H1 (cell line): ENCODE data around the gene PNLIPRP1. TPM values are rescaled to one million over a fixed set of nuclear protein-coding genes. Genes with fewer than 3 reads are reported as not detected.

ENCODE experiments used
- CTCF ChIA-PET: fragments of 300-600 bp; sonication (Branson Sonifier 250); formaldehyde crosslinking; loops from one replicate; lab custom pipeline; 2021; ENCODE audit not compliant: partially characterized antibody; lab: Charles Lee
- POLR2A ChIA-PET: fragments of 300-600 bp; sonication (Branson Sonifier 250); formaldehyde crosslinking; loops from one replicate; lab custom pipeline; 2021; ENCODE audit warnings: inconsistent platforms; ENCODE audit not compliant: partially characterized antibody; lab: Charles Lee
- DNase-seq, 2 experiments: peaks; one replicate each; pipeline versions ENCODE4 v3.0.0 to v3.0.0-alpha.2; 2010 to 2022; ENCODE audit warnings: low spot score in 2 of 2, low read depth in 1 of 2, mixed read lengths in 1 of 2
- FAIRE-seq: peaks from 2 replicates; lab custom pipeline; 2011; peaks lifted over from hg19 to GRCh38; lab: Jason Lieb, UNC
- H2AFZ ChIP-seq: 2 replicates; pipeline ENCODE4 v1.8.1; 2012; ENCODE audit warnings: low read length, inconsistent platforms
- H2AK5ac ChIP-seq: 2 replicates; pipeline ENCODE4 v1.6.1; 2013; ENCODE audit warnings: low read depth, low read length
- H2BK120ac ChIP-seq: replicated peaks from 2 replicates; pipeline ENCODE3; 2013; ENCODE audit warnings: low read depth, low read length, inconsistent platforms
- H2BK12ac ChIP-seq: 2 replicates; pipeline ENCODE4 v1.6.1; 2013; ENCODE audit warnings: low read depth, low read length
- H2BK15ac ChIP-seq: 2 replicates; pipeline ENCODE4 v1.6.1; 2013; ENCODE audit warnings: low read length
- H2BK20ac ChIP-seq: 2 replicates; pipeline ENCODE4 v1.6.1; 2013; ENCODE audit warnings: low read length
- H2BK5ac ChIP-seq: 2 replicates; pipeline ENCODE4 v1.6.1; 2013; ENCODE audit warnings: low read depth, low read length
- H3K14ac ChIP-seq: 2 replicates; pipeline ENCODE4 v1.6.1; 2013; ENCODE audit warnings: inconsistent platforms; ENCODE audit not compliant: insufficient read length
- H3K18ac ChIP-seq: 2 replicates; pipeline ENCODE4 v1.6.1; 2013; ENCODE audit warnings: low read length; ENCODE audit errors: extremely low read depth
- H3K23ac ChIP-seq: 2 replicates; pipeline ENCODE4 v1.6.1; 2013; ENCODE audit warnings: inconsistent platforms; ENCODE audit not compliant: insufficient read length
- H3K23me2 ChIP-seq: 2 replicates; pipeline ENCODE4 v1.6.1; 2013; ENCODE audit warnings: low read depth, low read length
- H3K27ac ChIP-seq: 2 replicates; pipeline ENCODE4 v1.6.1; 2011; ENCODE audit warnings: low read depth, low read length, inconsistent platforms
- H3K27me3 ChIP-seq, 4 experiments: replicated peaks in 1 of 4; 1 replicate in 1 of 4; 2 replicates in 3 of 4; pipeline versions ENCODE4 v1.6.1 to v1.8.1; 2011 to 2013; ENCODE audit warnings: low read length in 3 of 4, mild to moderate bottlenecking in 3 of 4, inconsistent platforms in 2 of 4, mixed read lengths in 2 of 4, moderate library complexity in 1 of 4; ENCODE audit not compliant: control insufficient read depth in 3 of 4, insufficient read depth in 3 of 4; ENCODE audit errors: extremely low read depth in 1 of 4
- H3K36me3 ChIP-seq, 4 experiments: 2 replicates each; pipeline versions ENCODE4 v1.6.1 to v1.8.1; 2011 to 2013; ENCODE audit warnings: mild to moderate bottlenecking in 4 of 4, low read length in 3 of 4, moderate library complexity in 2 of 4, control low read depth in 1 of 4, inconsistent platforms in 1 of 4; ENCODE audit not compliant: insufficient read depth in 4 of 4, control insufficient read depth in 2 of 4
- H3K4ac ChIP-seq: replicated peaks from 2 replicates; pipeline ENCODE3; 2013; ENCODE audit warnings: low read length, low read depth, mixed read lengths, inconsistent platforms; ENCODE audit not compliant: insufficient read length
- H3K4me1 ChIP-seq, 4 experiments: replicated peaks in 1 of 4; 1 replicate in 1 of 4; 2 replicates in 3 of 4; pipeline versions ENCODE4 v1.6.1 to v1.8.1; 2011 to 2013; ENCODE audit warnings: low read length in 3 of 4, inconsistent platforms in 2 of 4, mixed read lengths in 1 of 4; ENCODE audit not compliant: insufficient read depth in 4 of 4, control insufficient read depth in 3 of 4
- H3K4me2 ChIP-seq, 2 experiments: 2 replicates each; pipeline versions ENCODE4 v1.6.1 to v1.8.1; 2011 to 2013; ENCODE audit warnings: low read depth in 2 of 2, low read length in 2 of 2, control low read depth in 1 of 2, inconsistent platforms in 1 of 2, mild to moderate bottlenecking in 1 of 2; ENCODE audit not compliant: insufficient read depth in 1 of 2
- H3K4me3 ChIP-seq, 4 experiments: fragments of 200-600, 300-600 bp in 1 of 4; sonication (generic), shearing (Covaris generic), sonication (Bioruptor Twin) in 1 of 4; 2 replicates each; pipeline versions ENCODE4 v1.5.1 to v1.8.1; 2011 to 2016; ENCODE audit warnings: low read length in 4 of 4, low read depth in 3 of 4, control low read depth in 2 of 4, inconsistent platforms in 2 of 4, mild to moderate bottlenecking in 2 of 4, mixed read lengths in 1 of 4, moderate library complexity in 1 of 4; ENCODE audit not compliant: insufficient read depth in 2 of 4; ENCODE audit errors: extremely low read depth in 1 of 4
- H3K56ac ChIP-seq: replicated peaks from 2 replicates; pipeline ENCODE3; 2013; ENCODE audit warnings: low read depth, mild to moderate bottlenecking, mixed read lengths, low read length, inconsistent platforms; ENCODE audit not compliant: insufficient read length
- H3K79me1 ChIP-seq: 2 replicates; pipeline ENCODE4 v1.6.1; 2013; ENCODE audit warnings: low read depth, low read length, control low read depth
- H3K79me2 ChIP-seq, 2 experiments: 2 replicates each; pipeline versions ENCODE4 v1.6.1 to v1.8.1; 2012 to 2013; ENCODE audit warnings: low read length in 2 of 2, mild to moderate bottlenecking in 2 of 2, inconsistent platforms in 1 of 2; ENCODE audit not compliant: insufficient read depth in 2 of 2, control insufficient read depth in 1 of 2
- H3K9ac ChIP-seq, 4 experiments: replicated peaks in 1 of 4; 1 replicate in 1 of 4; 2 replicates in 3 of 4; pipeline versions ENCODE4 v1.6.1 to v1.8.1; 2011 to 2013; ENCODE audit warnings: low read depth in 3 of 4, low read length in 3 of 4, control low read depth in 2 of 4, mild to moderate bottlenecking in 2 of 4, moderate library complexity in 2 of 4, inconsistent platforms in 1 of 4; ENCODE audit errors: extremely low read depth in 1 of 4
- H3K9me3 ChIP-seq, 2 experiments: 2 replicates each; pipeline versions ENCODE4 v1.6.1 to v1.8.1; 2012 to 2013; ENCODE audit warnings: mild to moderate bottlenecking in 2 of 2, moderate library complexity in 2 of 2, control low read depth in 1 of 2, inconsistent platforms in 1 of 2, low read depth in 1 of 2, low read length in 1 of 2, mixed read lengths in 1 of 2; ENCODE audit not compliant: insufficient read depth in 2 of 2
- H4K20me1 ChIP-seq, 2 experiments: replicated peaks in 1 of 2; 2 replicates each; pipeline versions ENCODE3 to v1.8.1; 2011 to 2013; ENCODE audit warnings: inconsistent platforms in 2 of 2, low read length in 2 of 2, mild to moderate bottlenecking in 1 of 2; ENCODE audit not compliant: insufficient read depth in 2 of 2, control insufficient read depth in 1 of 2
- H4K5ac ChIP-seq: 2 replicates; pipeline ENCODE4 v1.6.1; 2013; ENCODE audit warnings: low read length, low read depth, mixed read lengths, inconsistent platforms; ENCODE audit not compliant: insufficient read length
- H4K8ac ChIP-seq: 2 replicates; pipeline ENCODE4 v1.8.0; 2013; ENCODE audit warnings: mild to moderate bottlenecking, moderate library complexity, low read length, inconsistent platforms; ENCODE audit not compliant: insufficient read depth; ENCODE audit errors: extremely low read depth
- H4K91ac ChIP-seq: replicated peaks from 2 replicates; pipeline ENCODE3; 2013; ENCODE audit warnings: low read length, mixed read lengths, inconsistent platforms; ENCODE audit not compliant: insufficient read length
- SIRT6 ChIP-seq: IDR thresholded peaks from one replicate; pipeline ENCODE4 v1.7.1; 2012; ENCODE audit warnings: low read length, inconsistent platforms
- SIX5 ChIP-seq: IDR thresholded peaks from 2 replicates; pipeline ENCODE4 v1.6.1; 2011; ENCODE audit warnings: mild to moderate bottlenecking, low read depth, low read length
- WGBS, 2 experiments: shearing (Covaris generic) in 1 of 2; methylation state at CpG; one replicate each; pipeline versions ENCODE4 v1.1.6 to v1.1.7; 2013 to 2015; ENCODE audit warnings: low lambda C conversion rate in 2 of 2, mixed read lengths in 2 of 2, inconsistent platforms in 1 of 2, low coverage in 1 of 2, missing lambda C conversion rate in 1 of 2; ENCODE audit not compliant: insufficient replicate concordance in 2 of 2, insufficient coverage in 1 of 2, insufficient read length in 1 of 2; ENCODE audit errors: extremely low coverage in 1 of 2, missing lambda C conversion rate in 1 of 2; 5-methylcytosine and 5-hydroxymethylcytosine counted together
- polyA plus RNA-seq, 7 experiments: library from polyadenylated mRNA; depleted of rRNA in 3 of 7; stranded (reverse) in 5 of 7; unstranded in 2 of 7; fragments of >200 nt in 5 of 7; fragments of 200-250 nt in 2 of 7; gene quantifications; 1 replicate in 5 of 7; 2 replicates in 1 of 7; 4 replicates in 1 of 7; pipeline versions ENCODE4 v1.2.1 to v1.2.3, GENCODE V29; 2011 to 2013; ENCODE audit warnings: missing spikeins in 2 of 7, mixed read lengths in 2 of 7
- total RNA-seq: library from RNA; stranded (reverse); fragmentation: NEBNext Ultra II Directional; extraction: Animal tissue kit (Norgen Biotek cat#: 25700); gene quantifications from 2 replicates; pipeline ENCODE4 v1.2.1, GENCODE V29; 2021

The PNLIPRP1 gene
- total and polyA plus RNA-seq, 2 of the 8 experiments (the other 6 are each of a cell fraction or from before 2014, with no cell fraction given) = not detected

DNA sequence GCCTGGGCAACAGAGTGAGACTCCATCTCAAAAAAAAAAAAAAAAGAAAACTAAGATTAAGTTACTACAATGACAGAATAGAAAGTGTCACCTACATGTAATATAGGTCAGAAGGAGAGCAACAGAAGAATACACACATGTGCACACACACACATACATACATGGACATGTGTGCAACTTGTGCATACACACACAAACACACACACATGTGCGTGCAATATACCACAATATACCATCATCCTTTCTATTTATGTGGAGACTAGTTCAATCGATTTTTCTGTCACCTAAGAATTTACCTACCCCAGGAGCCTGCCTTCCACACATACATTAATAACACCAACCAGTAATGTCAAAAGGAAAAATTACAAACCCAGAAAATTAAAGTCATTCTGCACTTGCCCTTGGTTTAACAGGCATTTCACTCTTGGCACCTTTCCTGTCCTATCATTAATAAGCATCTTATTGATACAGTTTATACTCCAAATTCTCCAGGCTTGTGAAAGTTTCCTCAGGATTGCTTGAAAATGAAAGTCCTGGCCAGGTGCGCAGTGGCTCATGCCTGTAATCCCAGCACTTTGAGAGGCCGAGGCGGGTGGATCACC is 2.5 kb downstream of the PNLIPRP1 start:
- Histone ChIP-seq H2BK12ac (no peak overlapping the region), H3K4ac (no peak overlapping the region), H3K36me3 (no peaks in the 10 kb centered on the region), H3K9ac (no peak overlapping the region), H2AFZ (no peak overlapping the region), H3K4me1 (peaks cover 0 to 2% (median 0%) of the 10 kb centered on the region in 4 experiments; a peak in 1 of 7 replicates), H3K23me2 (no peaks in the 10 kb centered on the region), H3K18ac (no peak overlapping the region), H3K79me2 (no peaks in the 10 kb centered on the region), H2AK5ac (no peak overlapping the region), H3K4me2 (no peak overlapping the region), H3K9me3 (0 out of 4 replicates have a peak, but pooled peaks cover 0 to 2% of the 10 kb centered on the region in 2 experiments), H3K79me1 (no peaks in the 10 kb centered on the region), H2BK20ac (no peak overlapping the region), H3K14ac (no peak overlapping the region), H3K27ac (no peak overlapping the region), H4K8ac (no peak overlapping the region), H4K20me1 (no peaks in the 10 kb centered on the region), H2BK5ac (no peak overlapping the region), H3K27me3 (no peaks in the 10 kb centered on the region), H2BK15ac (no peak overlapping the region), H3K4me3 (no peak overlapping the region), H3K23ac (no peak overlapping the region), H3K56ac (no peak overlapping the region), H4K5ac (no peak overlapping the region), H4K91ac (no peak overlapping the region), H2BK120ac (no peak overlapping the region)
- no peak for TF ChIP-seq SIX5
- TF ChIP-seq SIRT6 = no peak
- DNase-seq = no peak
- ChIA-PET POLR2A (no interaction called here), CTCF (no interaction called here)
- FAIRE-seq = no peak
- WGBS, 2 experiments = 85% methylated on average over 5 of the region's 5 CpGs; no CpG with 5 or more reads in 1 of the 2 experiments
